HEK293 (cell line): ENCODE data around the gene LDLRAD3.

Source experiments
- GLI4 ChIP-seq: fragments of 450-650 bp; formaldehyde crosslinking; IDR thresholded peaks from 2 replicates; pipeline ENCODE4 v1.5.1; 2016; ENCODE audit warnings: missing biosample characterization, missing genetic modification characterization
- HOXA7 ChIP-seq: sonication (generic); formaldehyde crosslinking; IDR thresholded peaks from 2 replicates; pipeline ENCODE4 v1.8.1; 2022; ENCODE audit warnings: missing genetic modification reagents, borderline replicate concordance
- ZFP37 ChIP-seq: fragments of 450-650 bp; formaldehyde crosslinking; IDR thresholded peaks from 2 replicates; pipeline ENCODE4 v1.5.1; 2016; ENCODE audit warnings: missing biosample characterization, missing genetic modification characterization
- TF ChIP-seq, protein P1 (sequence below): fragments of 450-650 bp; formaldehyde crosslinking; IDR thresholded peaks from 2 replicates; pipeline ENCODE4 v1.5.1; 2016; ENCODE audit warnings: missing biosample characterization, missing genetic modification characterization
- TF ChIP-seq, protein P2 (sequence below): IDR thresholded peaks from 2 replicates; pipeline ENCODE4 v1.6.1; 2011; ENCODE audit warnings: mild to moderate bottlenecking, low read depth, low read length, borderline replicate concordance
- TF ChIP-seq, protein P3 (sequence below): fragments of 450-650 bp; formaldehyde crosslinking; IDR thresholded peaks from 2 replicates; pipeline ENCODE4 v1.5.1; 2016; ENCODE audit warnings: missing biosample characterization, missing genetic modification characterization

DNA sequence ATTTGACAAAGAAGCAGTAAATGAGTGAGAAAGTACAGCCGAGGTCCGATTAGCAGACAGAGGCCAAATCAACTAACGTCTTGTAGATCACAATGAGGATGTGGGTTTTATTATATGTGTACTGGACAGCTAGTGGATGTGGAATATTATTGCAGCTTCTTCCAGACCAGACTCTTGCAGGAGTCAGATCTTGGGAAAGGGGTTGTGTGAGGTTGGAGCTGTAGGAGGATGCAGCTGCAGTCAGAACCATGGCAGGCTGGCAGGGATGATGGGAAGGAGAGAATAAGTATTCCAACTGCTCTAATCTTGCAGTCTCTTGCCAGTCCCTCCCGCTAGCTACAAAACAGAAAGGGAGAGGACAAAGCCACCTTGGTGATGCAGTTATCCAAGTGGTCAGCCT is 46.8 kb upstream of the LDLRAD3 start:
- TF ChIP-seq, protein P1, sequence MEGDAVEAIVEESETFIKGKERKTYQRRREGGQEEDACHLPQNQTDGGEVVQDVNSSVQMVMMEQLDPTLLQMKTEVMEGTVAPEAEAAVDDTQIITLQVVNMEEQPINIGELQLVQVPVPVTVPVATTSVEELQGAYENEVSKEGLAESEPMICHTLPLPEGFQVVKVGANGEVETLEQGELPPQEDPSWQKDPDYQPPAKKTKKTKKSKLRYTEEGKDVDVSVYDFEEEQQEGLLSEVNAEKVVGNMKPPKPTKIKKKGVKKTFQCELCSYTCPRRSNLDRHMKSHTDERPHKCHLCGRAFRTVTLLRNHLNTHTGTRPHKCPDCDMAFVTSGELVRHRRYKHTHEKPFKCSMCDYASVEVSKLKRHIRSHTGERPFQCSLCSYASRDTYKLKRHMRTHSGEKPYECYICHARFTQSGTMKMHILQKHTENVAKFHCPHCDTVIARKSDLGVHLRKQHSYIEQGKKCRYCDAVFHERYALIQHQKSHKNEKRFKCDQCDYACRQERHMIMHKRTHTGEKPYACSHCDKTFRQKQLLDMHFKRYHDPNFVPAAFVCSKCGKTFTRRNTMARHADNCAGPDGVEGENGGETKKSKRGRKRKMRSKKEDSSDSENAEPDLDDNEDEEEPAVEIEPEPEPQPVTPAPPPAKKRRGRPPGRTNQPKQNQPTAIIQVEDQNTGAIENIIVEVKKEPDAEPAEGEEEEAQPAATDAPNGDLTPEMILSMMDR: no peak
- TF ChIP-seq, protein P2, sequence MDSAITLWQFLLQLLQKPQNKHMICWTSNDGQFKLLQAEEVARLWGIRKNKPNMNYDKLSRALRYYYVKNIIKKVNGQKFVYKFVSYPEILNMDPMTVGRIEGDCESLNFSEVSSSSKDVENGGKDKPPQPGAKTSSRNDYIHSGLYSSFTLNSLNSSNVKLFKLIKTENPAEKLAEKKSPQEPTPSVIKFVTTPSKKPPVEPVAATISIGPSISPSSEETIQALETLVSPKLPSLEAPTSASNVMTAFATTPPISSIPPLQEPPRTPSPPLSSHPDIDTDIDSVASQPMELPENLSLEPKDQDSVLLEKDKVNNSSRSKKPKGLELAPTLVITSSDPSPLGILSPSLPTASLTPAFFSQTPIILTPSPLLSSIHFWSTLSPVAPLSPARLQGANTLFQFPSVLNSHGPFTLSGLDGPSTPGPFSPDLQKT: no peak
- TF ChIP-seq ZFP37 (tag by site-specific recombination) (no peak), HOXA7 (no peak), GLI4 (tag by site-specific recombination) (no peak)
- TF ChIP-seq, protein P3, sequence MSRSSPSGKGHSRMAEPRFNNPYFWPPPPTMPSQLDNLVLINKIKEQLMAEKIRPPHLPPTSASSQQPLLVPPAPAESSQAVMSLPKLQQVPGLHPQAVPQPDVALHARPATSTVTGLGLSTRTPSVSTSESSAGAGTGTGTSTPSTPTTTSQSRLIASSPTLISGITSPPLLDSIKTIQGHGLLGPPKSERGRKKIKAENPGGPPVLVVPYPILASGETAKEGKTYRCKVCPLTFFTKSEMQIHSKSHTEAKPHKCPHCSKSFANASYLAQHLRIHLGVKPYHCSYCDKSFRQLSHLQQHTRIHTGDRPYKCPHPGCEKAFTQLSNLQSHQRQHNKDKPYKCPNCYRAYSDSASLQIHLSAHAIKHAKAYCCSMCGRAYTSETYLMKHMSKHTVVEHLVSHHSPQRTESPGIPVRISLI (tag by site-specific recombination): no peak
